Right atrium auricular region (tissue), 2 donors: ENCODE data around the gene PRMT1. TPM values are rescaled to one million over a fixed set of nuclear protein-coding genes. Genes with fewer than 3 reads are reported as not detected.

Source experiments
- DNase-seq: peaks from one replicate; pipeline ENCODE4 v3.0.0-alpha.2; 2019; ENCODE audit warnings: low spot score
- H3K27ac ChIP-seq, 2 donors: fragments of 200-600 bp; sonication (generic); 1 replicate in 1 of 2; 2 replicates in 1 of 2; pipeline ENCODE4 v1.5.1; 2016 to 2019
- H3K27me3 ChIP-seq, 2 donors: fragments of 200-600 bp; sonication (generic); one replicate each; pipeline versions ENCODE4 v1.5.1 to v1.6.0; 2017 to 2019
- H3K36me3 ChIP-seq: fragments of 200-600 bp; sonication (generic); one replicate; pipeline ENCODE4 v1.5.1; 2016
- H3K4me1 ChIP-seq, 2 donors: fragments of 200-600 bp; sonication (generic); one replicate each; pipeline versions ENCODE4 v1.5.1 to v1.6.0; 2017 to 2019
- H3K4me3 ChIP-seq, 2 donors: fragments of 200-600 bp; sonication (generic); 1 replicate in 1 of 2; 2 replicates in 1 of 2; pipeline ENCODE4 v1.5.1; 2017 to 2019; ENCODE audit warnings: mild to moderate bottlenecking in 1 of 2, moderate library complexity in 1 of 2
- H3K9me3 ChIP-seq, 2 donors: fragments of 200-600 bp; sonication (generic); one replicate each; pipeline ENCODE4 v1.5.1; 2019
- CTCF ChIP-seq, 2 donors: fragments of 200-600 bp; sonication (generic); IDR thresholded peaks; one replicate each; pipeline ENCODE4 v1.5.1; 2019; ENCODE audit warnings: antibody characterized with exemption in 2 of 2
- total RNA-seq, 2 donors: library from RNA; depleted of rRNA; stranded (reverse); fragments of >200 nt; gene quantifications; one replicate each; pipeline ENCODE4 v1.1.0, GENCODE V29; 2016

PRMT1 gene
- total RNA-seq, 2 donors from 2014 or later = 187 to 192 TPM

- H3K9me3 ChIP-seq = no peaks in the 10 kb centered on the region
- H3K4me1 ChIP-seq = peaks cover 0 to 78% of the 10 kb centered on the region in 2 donors
- H3K36me3 ChIP-seq = peaks cover 11% of the 10 kb centered on the region
- no peak for TF ChIP-seq CTCF (IDR thresholded peaks at IDR 0.05)
- peak within 1 kb of the TSS; percentile 99 to 100 for H3K27ac ChIP-seq
- H3K4me3 ChIP-seq = peak within 1 kb of the TSS; percentile 96 to 97
- peak; percentile 100 for DNase-seq
- H3K27me3 ChIP-seq = no peaks in the 10 kb centered on the region
Observed at GRCh38 chr19:49640113-49640898, 36.8 kb upstream of the PRMT1 start, which contains the start of gene RRAS. Gene RRAS, minus strand, starts transcription at chr19:49640143. Its CDS starts 45 bp downstream, at chr19:49640098.

GRCh38 chr19:49641688-49642491 lies 35.2 kb upstream of the PRMT1 start, which contains the start of gene SCAF1:
Gene SCAF1, plus strand, starts transcription at chr19:49642209. Its CDS starts 2,818 bp downstream, at chr19:49645027.
- TF ChIP-seq CTCF (IDR thresholded peaks at IDR 0.05) = no peak
- Histone ChIP-seq H3K4me1 (peaks cover 0 to 67% of the 10 kb centered on the region in 2 donors), H3K4me3 (peak within 1 kb of the TSS; percentile 96 to 97), H3K27me3 (no peaks in the 10 kb centered on the region), H3K9me3 (no peaks in the 10 kb centered on the region), H3K36me3 (peaks cover 9% of the 10 kb centered on the region), H3K27ac (peak within 1 kb of the TSS; percentile 99 to 100)
- DNase-seq = peak; percentile 100

- DNase-seq = no peak
- H3K4me1 ChIP-seq = peaks cover 0 to 62% of the 10 kb centered on the region in 2 donors
- H3K27ac ChIP-seq = peak overlapping the region; percentile 92 to 99
- H3K27me3 ChIP-seq = no peaks in the 10 kb centered on the region
- peaks cover 16% of the 10 kb centered on the region for H3K36me3 ChIP-seq
- no peaks in the 10 kb centered on the region for H3K9me3 ChIP-seq
- H3K4me3 ChIP-seq = peak overlapping the region; percentile 96 to 97
- TF ChIP-seq CTCF (IDR thresholded peaks at IDR 0.05) = no peak
Observed at GRCh38 chr19:49642492-49643035, 34.5 kb upstream of the PRMT1 start.

- Histone ChIP-seq H3K27me3 (no peaks in the 10 kb centered on the region), H3K27ac (no peak overlapping the region), H3K4me3 (no peak overlapping the region), H3K9me3 (no peaks in the 10 kb centered on the region), H3K4me1 (peaks cover 0 to 53% of the 10 kb centered on the region in 2 donors), H3K36me3 (peaks cover 18% of the 10 kb centered on the region)
- TF ChIP-seq CTCF (IDR thresholded peaks at IDR 0.05) = no peak
- DNase-seq = no peak
Observed at GRCh38 chr19:49643466-49643865, 33.6 kb upstream of the PRMT1 start.

- H3K9me3 ChIP-seq = no peaks in the 10 kb centered on the region
- no peak for DNase-seq
- no peaks in the 10 kb centered on the region for H3K27me3 ChIP-seq
- peaks cover 37% of the 10 kb centered on the region for H3K36me3 ChIP-seq
- no peak for TF ChIP-seq CTCF (IDR thresholded peaks at IDR 0.05)
- no peak overlapping the region for H3K27ac ChIP-seq
- H3K4me1 ChIP-seq = peaks cover 0 to 41% of the 10 kb centered on the region in 2 donors
- H3K4me3 ChIP-seq = no peak overlapping the region
Observed at GRCh38 chr19:49645592-49645991, 31.5 kb upstream of the PRMT1 start.
